H1 (cell line): ENCODE measurements around the gene MDM4. TPM values are rescaled to one million over a fixed set of nuclear protein-coding genes. Genes with fewer than 3 reads are reported as not detected.

Experiments
- ASH2L ChIP-seq: fragments of 200-600, 300-600 bp; sonication (generic); IDR thresholded peaks from one replicate; pipeline ENCODE4 v1.7.1; 2017; ENCODE audit warnings: low read length
- BACH1 ChIP-seq: IDR thresholded peaks from 2 replicates; pipeline ENCODE4 v1.6.1; 2012; ENCODE audit warnings: low read length, improper control_type of control experiment
- BRCA1 ChIP-seq: IDR thresholded peaks from 2 replicates; pipeline ENCODE4 v1.6.1; 2012; ENCODE audit warnings: low read depth, low read length, improper control_type of control experiment
- CEBPB ChIP-seq: IDR thresholded peaks from 2 replicates; pipeline ENCODE4 v1.6.1; 2012; ENCODE audit warnings: low read depth, low read length
- CTBP2 ChIP-seq: IDR thresholded peaks from 2 replicates; pipeline ENCODE4 v1.7.0; 2011; ENCODE audit warnings: borderline replicate concordance, mild to moderate bottlenecking, moderate library complexity, mixed read lengths, low read length; ENCODE audit not compliant: insufficient read depth, insufficient read length
- EGR1 ChIP-seq: IDR thresholded peaks from 2 replicates; pipeline ENCODE4 v1.6.1; 2011; ENCODE audit warnings: low read depth, low read length, borderline replicate concordance
- EP300 ChIP-seq, 2 experiments: IDR thresholded peaks; 1 replicate in 1 of 2; 2 replicates in 1 of 2; pipeline ENCODE4 v1.6.1; 2011 to 2012; ENCODE audit warnings: low read depth in 2 of 2, low read length in 2 of 2, mild to moderate bottlenecking in 2 of 2, borderline replicate concordance in 1 of 2, inconsistent platforms in 1 of 2, moderate library complexity in 1 of 2
- FOSL1 ChIP-seq: IDR thresholded peaks from 2 replicates; pipeline ENCODE4 v1.6.1; 2011; ENCODE audit warnings: mild to moderate bottlenecking, low read depth, low read length, moderate library complexity; ENCODE audit not compliant: insufficient read depth
- GABPA ChIP-seq: IDR thresholded peaks from 2 replicates; pipeline ENCODE4 v1.6.1; 2011; ENCODE audit warnings: mild to moderate bottlenecking, low read length, moderate library complexity, borderline replicate concordance; ENCODE audit not compliant: insufficient read depth
- GTF2F1 ChIP-seq: IDR thresholded peaks from 2 replicates; pipeline ENCODE4 v1.6.1; 2012; ENCODE audit warnings: low read depth, low read length, improper control_type of control experiment, borderline replicate concordance
- HDAC2 ChIP-seq, 2 experiments: fragments of 300-600 bp in 1 of 2; sonication (generic) in 1 of 2; IDR thresholded peaks; 2 replicates each; pipeline ENCODE4 v1.6.1; 2011 to 2012; ENCODE audit warnings: low read depth in 2 of 2, low read length in 2 of 2, mild to moderate bottlenecking in 2 of 2, moderate library complexity in 2 of 2, borderline replicate concordance in 1 of 2, inconsistent platforms in 1 of 2
- KDM4A ChIP-seq: IDR thresholded peaks from one replicate; pipeline ENCODE4 v1.7.1; 2012; ENCODE audit warnings: low read depth, mild to moderate bottlenecking, moderate library complexity, low read length, inconsistent platforms; ENCODE audit not compliant: severe bottlenecking
- NANOG ChIP-seq: IDR thresholded peaks from 2 replicates; pipeline ENCODE4 v1.6.1; 2011; ENCODE audit warnings: low read length, low read depth, mild to moderate bottlenecking, inconsistent platforms; ENCODE audit not compliant: insufficient read depth, poor library complexity, severe bottlenecking
- POLR2A ChIP-seq, 2 experiments: IDR thresholded peaks; 1 replicate in 1 of 2; 2 replicates in 1 of 2; pipeline ENCODE4 v1.6.1; 2011; ENCODE audit warnings: low read depth in 2 of 2, low read length in 2 of 2, mild to moderate bottlenecking in 2 of 2; ENCODE audit errors: control extremely low read depth in 1 of 2
- POLR2AphosphoS5 ChIP-seq: IDR thresholded peaks from 2 replicates; pipeline ENCODE4 v1.6.1; 2011; ENCODE audit warnings: low read depth, low read length
- POU5F1 ChIP-seq: IDR thresholded peaks from 2 replicates; pipeline ENCODE4 v1.6.1; 2011; ENCODE audit warnings: low read depth, mild to moderate bottlenecking, low read length, moderate library complexity
- RFX5 ChIP-seq: IDR thresholded peaks from 2 replicates; pipeline ENCODE4 v1.6.1; 2011; ENCODE audit warnings: low read depth, low read length, improper control_type of control experiment, borderline replicate concordance
- RXRA ChIP-seq: IDR thresholded peaks from 2 replicates; pipeline ENCODE4 v1.6.1; 2011; ENCODE audit warnings: low read depth, mild to moderate bottlenecking, low read length, moderate library complexity; ENCODE audit not compliant: insufficient read depth
- SIRT6 ChIP-seq: IDR thresholded peaks from one replicate; pipeline ENCODE4 v1.7.1; 2012; ENCODE audit warnings: low read length, inconsistent platforms
- SP1 ChIP-seq: IDR thresholded peaks from 2 replicates; pipeline ENCODE4 v1.6.1; 2011; ENCODE audit warnings: low read depth, low read length
- TAF1 ChIP-seq: IDR thresholded peaks from 2 replicates; pipeline ENCODE4 v1.6.1; 2011; ENCODE audit warnings: mild to moderate bottlenecking, low read depth, low read length
- TAF7 ChIP-seq: optimal IDR thresholded peaks from 2 replicates; pipeline ENCODE3; 2011; ENCODE audit warnings: low read depth, mild to moderate bottlenecking, inconsistent platforms, low read length, moderate library complexity, borderline replicate concordance
- TCF12 ChIP-seq: IDR thresholded peaks from 2 replicates; pipeline ENCODE4 v1.6.1; 2011; ENCODE audit warnings: low read depth, mild to moderate bottlenecking, low read length
- ZNF274 ChIP-seq: IDR thresholded peaks from 2 replicates; pipeline ENCODE4 v1.7.0; 2012; ENCODE audit warnings: low read length, borderline replicate concordance; ENCODE audit errors: extremely low read depth
- polyA plus RNA-seq, 7 experiments: library from polyadenylated mRNA; depleted of rRNA in 3 of 7; stranded (reverse) in 5 of 7; unstranded in 2 of 7; fragments of >200 nt in 5 of 7; fragments of 200-250 nt in 2 of 7; gene quantifications; 1 replicate in 5 of 7; 2 replicates in 1 of 7; 4 replicates in 1 of 7; pipeline versions ENCODE4 v1.2.1 to v1.2.3, GENCODE V29; 2011 to 2013; ENCODE audit warnings: missing spikeins in 2 of 7, mixed read lengths in 2 of 7
- total RNA-seq: library from RNA; stranded (reverse); fragmentation: NEBNext Ultra II Directional; extraction: Animal tissue kit (Norgen Biotek cat#: 25700); gene quantifications from 2 replicates; pipeline ENCODE4 v1.2.1, GENCODE V29; 2021

MDM4 gene
- total and polyA plus RNA-seq, 2 of the 8 experiments (the other 6 are each of a cell fraction or from before 2014, with no cell fraction given) = 10.8 to 84.9 TPM

GRCh38 chr1:204494281-204495077 is 21.7 kb upstream of the MDM4 start, which contains the start of gene PIK3C2B (continued):
- no peak; a peak in 1 of 3 replicates for TF ChIP-seq EP300 (IDR thresholded peaks at IDR 0.05; ENCODE audit: borderline replicate concordance in 1 of 2, low read depth in 2 of 2, low read length in 2 of 2)
- no peak for TF ChIP-seq SIRT6
- TF ChIP-seq EGR1 = 0 out of 2 replicates have a peak, but pooled peaks have one; percentile 13
- TF ChIP-seq ZNF274 = no peak
- TF ChIP-seq HDAC2 (IDR thresholded peaks at IDR 0.05; ENCODE audit: borderline replicate concordance in 1 of 2, low read depth in 2 of 2, low read length in 2 of 2) = peak in 1 of 2 experiments; percentile 24; a peak in 1 of 4 replicates
- 0 out of 2 replicates have a peak, but pooled peaks have one; percentile 41 for TF ChIP-seq GABPA
- no peak for TF ChIP-seq BRCA1
- TF ChIP-seq KDM4A = peak; percentile 87
- TF ChIP-seq BACH1 = no peak
- peak; percentile 39 for TF ChIP-seq TAF7
- TF ChIP-seq POLR2AphosphoS5 = peak; percentile 82; the same call in 1 of the 2 replicates
- TF ChIP-seq SP1 = no peak
- peak; percentile 79 for TF ChIP-seq TAF1
- no peak for TF ChIP-seq POU5F1
- TF ChIP-seq NANOG = peak; percentile 37
- TF ChIP-seq TCF12 = no peak
- TF ChIP-seq CTBP2 = no peak
- no peak for TF ChIP-seq FOSL1
- no peak for TF ChIP-seq RFX5
- TF ChIP-seq RXRA = no peak
- TF ChIP-seq CEBPB = no peak
- peak; percentile 74 to 83 for TF ChIP-seq POLR2A (IDR thresholded peaks at IDR 0.05; ENCODE audit: control extremely low read depth in 1 of 2, low read depth in 2 of 2, low read length in 2 of 2)
- TF ChIP-seq GTF2F1 = no peak
- TF ChIP-seq ASH2L = peak; percentile 94
